Measurements from ENCODE around the gene KCNMB1. TPM values are rescaled to one million over a fixed set of nuclear protein-coding genes. Genes with fewer than 3 reads are reported as not detected.

Gene KCNMB1
- total RNA-seq, 1 experiment from 2014 or later = 0.07 TPM

DNA sequence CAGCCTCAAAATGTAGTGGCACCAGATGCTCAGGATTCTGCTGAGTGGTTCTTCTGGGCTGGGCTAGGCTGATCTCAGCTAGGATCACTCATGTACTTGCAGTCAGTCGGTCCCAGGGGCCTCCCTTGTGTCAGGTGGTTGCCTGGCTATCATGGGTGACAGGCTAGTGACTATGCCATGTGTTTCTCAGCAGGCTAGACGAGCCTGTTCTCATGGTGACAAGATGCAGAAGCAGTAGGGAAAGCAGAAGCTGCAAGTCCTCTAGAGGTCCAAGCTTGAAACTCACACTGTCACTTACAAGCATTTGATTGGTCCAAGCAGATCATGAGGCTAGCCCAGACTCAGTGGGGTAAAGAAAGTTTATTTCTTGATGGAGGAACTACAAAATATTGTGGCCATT is 15.2 kb upstream of the KCNMB1 start:
- no peaks in the 10 kb centered on the region; the same call in 1 of the 2 replicates for H3K27me3 ChIP-seq (ENCODE audit: control insufficient read depth, insufficient read depth, low read length)
- DNase-seq = no peak
- H3K4me3 ChIP-seq (ENCODE audit: insufficient read depth, low read depth, low read length) = no peak overlapping the region
- H3K36me3 ChIP-seq (replicated peaks; ENCODE audit: control insufficient read depth, insufficient read depth, low read length) = no peaks in the 10 kb centered on the region

DNA sequence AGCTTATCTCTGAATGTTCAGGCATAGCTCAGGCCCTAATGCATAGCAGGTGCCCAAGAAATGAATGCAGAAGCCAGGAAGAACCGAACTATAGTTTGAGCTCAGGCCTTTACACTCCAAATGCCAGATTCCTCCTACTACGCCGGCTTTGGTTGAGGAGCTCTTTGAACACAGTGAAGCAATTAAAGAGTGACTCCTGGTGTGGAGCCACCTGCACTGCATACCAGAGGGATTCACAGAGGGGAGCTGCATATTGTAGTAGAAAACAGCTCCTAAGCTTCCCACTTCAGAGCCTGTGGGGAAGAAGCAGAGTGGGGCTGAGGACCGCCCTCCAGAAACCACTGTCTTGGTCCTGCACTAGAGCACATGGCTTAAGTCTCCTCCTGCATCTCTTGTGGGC is 14.5 kb upstream of the KCNMB1 start:
- Histone ChIP-seq H3K27me3 (ENCODE audit: control insufficient read depth, insufficient read depth, low read length) (no peaks in the 10 kb centered on the region), H3K4me3 (ENCODE audit: insufficient read depth, low read depth, low read length) (no peak overlapping the region), H3K36me3 (replicated peaks; ENCODE audit: control insufficient read depth, insufficient read depth, low read length) (no peaks in the 10 kb centered on the region)
- no peak for DNase-seq

DNA sequence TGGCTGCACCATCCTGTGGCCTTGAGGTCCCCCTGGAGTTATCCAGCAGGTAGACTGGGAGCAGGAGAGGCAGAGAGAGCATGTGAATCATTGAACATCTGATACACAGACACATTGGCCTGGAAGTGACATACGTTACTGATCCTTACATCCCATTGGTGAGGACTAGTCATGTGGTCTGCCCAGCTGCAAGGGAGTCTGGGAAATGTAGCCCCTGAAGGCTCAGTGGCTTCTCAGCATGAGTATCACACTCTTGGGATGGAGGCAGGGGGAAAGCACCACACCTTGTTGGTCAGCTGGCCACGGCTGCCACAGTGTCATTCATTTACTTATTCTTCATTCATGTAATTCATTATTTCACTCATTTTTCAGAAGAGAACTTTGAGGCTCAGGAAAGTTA is 13.3 kb upstream of the KCNMB1 start:
- Histone ChIP-seq H3K4me3 (ENCODE audit: insufficient read depth, low read depth, low read length) (no peak overlapping the region), H3K27me3 (ENCODE audit: control insufficient read depth, insufficient read depth, low read length) (no peaks in the 10 kb centered on the region), H3K36me3 (replicated peaks; ENCODE audit: control insufficient read depth, insufficient read depth, low read length) (no peaks in the 10 kb centered on the region)
- DNase-seq = no peak

DNA sequence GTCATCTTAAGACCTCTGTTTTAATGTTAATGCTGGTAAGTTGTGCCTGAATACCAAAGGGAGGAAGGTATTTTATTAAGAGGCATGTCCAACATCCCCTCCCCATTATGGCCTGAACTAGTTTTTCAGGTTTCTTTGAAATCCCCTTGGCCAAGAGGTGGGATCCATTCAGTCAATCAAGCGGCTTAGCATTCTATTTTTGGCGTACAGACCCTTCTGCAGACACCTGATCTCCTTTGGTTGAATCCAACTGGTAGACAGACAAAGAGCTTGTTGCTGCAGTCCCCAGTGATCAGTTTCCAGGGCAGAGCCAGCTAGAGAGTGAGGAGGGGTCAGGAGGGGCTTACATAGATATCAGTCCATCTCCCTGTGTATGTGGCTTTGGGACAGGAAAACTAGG is 7.9 kb upstream of the KCNMB1 start:
- H3K36me3 ChIP-seq (replicated peaks; ENCODE audit: control insufficient read depth, insufficient read depth, low read length) = no peaks in the 10 kb centered on the region
- no peak for DNase-seq
- H3K27me3 ChIP-seq (ENCODE audit: control insufficient read depth, insufficient read depth, low read length) = no peaks in the 10 kb centered on the region
- H3K4me3 ChIP-seq (ENCODE audit: insufficient read depth, low read depth, low read length) = no peak overlapping the region

GRCh38 chr5:170393958-170394357 is 4.8 kb upstream of the KCNMB1 start:
- Histone ChIP-seq H3K27me3 (ENCODE audit: control insufficient read depth, insufficient read depth, low read length) (no peaks in the 10 kb centered on the region), H3K4me3 (ENCODE audit: insufficient read depth, low read depth, low read length) (no peak overlapping the region), H3K36me3 (replicated peaks; ENCODE audit: control insufficient read depth, insufficient read depth, low read length) (no peaks in the 10 kb centered on the region)
- no peak for DNase-seq

DNA sequence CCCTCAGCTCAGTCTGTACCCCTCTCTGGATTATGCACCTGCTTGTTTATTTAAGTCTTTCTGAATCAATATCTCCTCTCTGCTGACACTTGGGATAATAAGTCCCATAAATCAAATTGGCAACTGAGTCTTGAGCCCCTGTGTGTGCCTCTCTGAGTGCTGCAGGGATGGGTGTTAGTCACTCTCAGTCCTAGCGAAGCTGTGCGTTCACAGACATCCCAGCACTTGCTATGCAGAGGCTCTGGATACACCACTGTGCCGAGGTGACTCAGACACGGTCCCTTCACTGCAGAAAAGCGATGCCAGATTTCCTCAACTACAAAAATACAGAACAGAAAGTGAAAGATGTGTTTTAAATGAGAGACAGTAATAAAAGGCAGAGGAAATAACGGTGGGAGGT is 4.1 kb upstream of the KCNMB1 start:
- H3K36me3 ChIP-seq (replicated peaks; ENCODE audit: control insufficient read depth, insufficient read depth, low read length) = no peaks in the 10 kb centered on the region
- no peaks in the 10 kb centered on the region for H3K27me3 ChIP-seq (ENCODE audit: control insufficient read depth, insufficient read depth, low read length)
- DNase-seq = no peak
- no peak overlapping the region for H3K4me3 ChIP-seq (ENCODE audit: insufficient read depth, low read depth, low read length)

GRCh38 chr5:170390472-170390871 is 1.3 kb upstream of the KCNMB1 start:
- no peak for DNase-seq
- H3K27me3 ChIP-seq (ENCODE audit: control insufficient read depth, insufficient read depth, low read length) = no peaks in the 10 kb centered on the region
- no peak overlapping the region for H3K4me3 ChIP-seq (ENCODE audit: insufficient read depth, low read depth, low read length)
- no peaks in the 10 kb centered on the region for H3K36me3 ChIP-seq (replicated peaks; ENCODE audit: control insufficient read depth, insufficient read depth, low read length)

GRCh38 chr5:170389550-170389892 is 354 bp upstream of the KCNMB1 start:
- no peak for DNase-seq
- no peak overlapping the region for H3K4me3 ChIP-seq (ENCODE audit: insufficient read depth, low read depth, low read length)
- no peaks in the 10 kb centered on the region for H3K27me3 ChIP-seq (ENCODE audit: control insufficient read depth, insufficient read depth, low read length)
- no peaks in the 10 kb centered on the region for H3K36me3 ChIP-seq (replicated peaks; ENCODE audit: control insufficient read depth, insufficient read depth, low read length)

- no peak for DNase-seq
- H3K36me3 ChIP-seq (replicated peaks; ENCODE audit: control insufficient read depth, insufficient read depth, low read length) = no peaks in the 10 kb centered on the region
- no peak overlapping the region for H3K4me3 ChIP-seq (ENCODE audit: insufficient read depth, low read depth, low read length)
- H3K27me3 ChIP-seq (ENCODE audit: control insufficient read depth, insufficient read depth, low read length) = no peaks in the 10 kb centered on the region
Observed at GRCh38 chr5:170387775-170388639, 1.2 kb downstream of the KCNMB1 start.

DNA sequence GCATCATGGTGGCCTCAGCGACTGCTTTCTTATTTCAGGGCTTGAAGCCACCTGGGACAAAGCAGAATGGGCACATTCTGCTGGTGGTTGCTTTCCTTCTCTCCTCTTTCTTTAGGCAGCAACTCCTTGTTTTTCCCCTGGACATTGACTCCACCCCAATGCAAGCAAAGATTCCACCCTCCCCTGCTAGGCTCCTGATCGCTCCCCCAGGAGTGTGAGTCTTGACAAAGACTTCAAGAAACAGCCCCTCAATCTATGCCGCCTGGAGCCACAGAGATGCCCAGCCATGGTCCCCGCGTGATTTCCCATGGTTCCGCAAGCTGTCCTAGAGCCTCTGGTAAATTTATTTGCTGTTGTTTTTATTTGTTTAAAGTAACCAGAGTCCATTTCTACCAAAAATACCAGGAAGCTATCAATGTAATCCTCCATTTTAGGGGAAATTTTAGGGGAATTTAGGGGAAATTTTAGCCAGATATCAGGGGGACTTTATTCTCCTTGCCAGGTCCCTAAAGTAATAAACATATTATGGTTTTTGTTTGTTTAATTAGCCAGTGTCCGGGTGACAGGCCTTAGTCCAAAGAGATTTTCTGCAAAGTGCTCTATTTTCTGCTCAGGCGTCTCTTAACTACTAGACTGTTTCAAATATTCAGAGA is 2.3 kb downstream of the KCNMB1 start:
- DNase-seq = peak; percentile 52
- no peaks in the 10 kb centered on the region for H3K36me3 ChIP-seq (replicated peaks; ENCODE audit: control insufficient read depth, insufficient read depth, low read length)
- H3K27me3 ChIP-seq (ENCODE audit: control insufficient read depth, insufficient read depth, low read length) = no peaks in the 10 kb centered on the region
- H3K4me3 ChIP-seq (ENCODE audit: insufficient read depth, low read depth, low read length) = no peak overlapping the region

DNA sequence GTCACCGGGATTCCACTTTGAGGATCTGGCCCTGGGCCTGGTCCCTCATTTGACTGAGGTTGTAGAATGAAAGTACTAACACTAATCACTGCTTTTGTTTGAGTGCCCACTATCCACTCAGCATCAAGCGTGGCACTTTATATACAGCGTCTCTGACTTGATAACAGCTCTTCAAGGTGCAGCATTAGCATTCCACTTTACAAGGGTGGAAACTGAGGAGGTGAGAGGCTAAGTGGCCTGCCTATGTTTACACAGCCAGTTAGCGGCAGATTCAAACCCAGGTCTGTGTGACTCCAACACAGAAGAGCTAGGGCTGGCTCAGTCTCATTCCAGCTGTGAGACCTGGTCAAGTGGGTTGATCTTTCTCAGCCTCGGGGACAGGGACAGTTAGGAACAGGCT is 5.9 kb downstream of the KCNMB1 start:
- DNase-seq = no peak
- no peaks in the 10 kb centered on the region for H3K27me3 ChIP-seq (ENCODE audit: control insufficient read depth, insufficient read depth, low read length)
- no peak overlapping the region for H3K4me3 ChIP-seq (ENCODE audit: insufficient read depth, low read depth, low read length)
- no peaks in the 10 kb centered on the region for H3K36me3 ChIP-seq (replicated peaks; ENCODE audit: control insufficient read depth, insufficient read depth, low read length)

DNA sequence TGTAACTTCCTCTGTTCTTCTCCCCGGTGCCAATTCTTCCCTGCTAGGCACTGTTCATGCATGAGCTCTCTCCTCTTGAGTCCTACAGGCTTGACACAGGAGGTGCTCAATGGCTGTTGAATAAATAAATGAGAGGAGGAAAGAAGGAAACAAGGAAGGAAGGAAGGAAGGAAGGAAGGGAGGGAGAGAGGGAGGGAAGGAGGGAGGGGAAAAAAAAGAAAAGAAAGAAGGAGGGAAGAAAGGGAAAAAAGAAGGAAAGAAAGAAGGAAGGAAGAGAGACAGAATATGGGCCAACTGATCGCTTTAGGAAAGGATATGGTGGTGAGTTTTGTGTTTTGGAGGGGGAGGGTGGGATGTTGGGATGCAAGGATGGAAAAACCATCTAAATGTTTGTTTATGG is 6.4 kb downstream of the KCNMB1 start:
- DNase-seq = peak; percentile 32
- H3K4me3 ChIP-seq (ENCODE audit: insufficient read depth, low read depth, low read length) = no peak overlapping the region
- H3K27me3 ChIP-seq (ENCODE audit: control insufficient read depth, insufficient read depth, low read length) = no peaks in the 10 kb centered on the region
- H3K36me3 ChIP-seq (replicated peaks; ENCODE audit: control insufficient read depth, insufficient read depth, low read length) = no peaks in the 10 kb centered on the region

GRCh38 chr5:170380361-170380951 is 8.7 kb downstream of the KCNMB1 start:
- DNase-seq = no peak
- Histone ChIP-seq H3K4me3 (ENCODE audit: insufficient read depth, low read depth, low read length) (no peak overlapping the region), H3K27me3 (ENCODE audit: control insufficient read depth, insufficient read depth, low read length) (no peaks in the 10 kb centered on the region), H3K36me3 (replicated peaks; ENCODE audit: control insufficient read depth, insufficient read depth, low read length) (no peaks in the 10 kb centered on the region)

DNA sequence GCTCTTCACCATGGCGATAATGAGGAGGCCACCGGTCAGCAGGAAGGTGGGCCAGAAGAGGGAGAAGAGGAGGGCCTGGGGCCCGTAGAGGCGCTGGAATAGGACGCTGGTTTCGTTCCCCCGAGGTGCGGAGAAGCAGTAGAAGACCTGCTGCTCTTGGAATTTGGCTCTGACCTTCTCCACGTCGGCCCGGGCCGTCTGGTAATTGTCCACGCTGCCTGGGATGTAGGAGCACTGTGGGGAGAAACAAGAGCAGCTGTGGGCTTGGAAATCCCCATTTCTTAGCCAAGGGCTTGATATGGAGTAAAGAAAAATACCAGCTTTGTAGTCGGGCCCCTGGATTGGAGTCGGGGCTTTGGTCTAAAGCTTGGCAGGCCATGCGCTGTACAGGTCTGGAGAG is 10.4 kb downstream of the KCNMB1 start:
- no peak for DNase-seq
- Histone ChIP-seq H3K4me3 (ENCODE audit: insufficient read depth, low read depth, low read length) (no peak overlapping the region), H3K27me3 (ENCODE audit: control insufficient read depth, insufficient read depth, low read length) (no peaks in the 10 kb centered on the region), H3K36me3 (replicated peaks; ENCODE audit: control insufficient read depth, insufficient read depth, low read length) (no peaks in the 10 kb centered on the region)

DNA sequence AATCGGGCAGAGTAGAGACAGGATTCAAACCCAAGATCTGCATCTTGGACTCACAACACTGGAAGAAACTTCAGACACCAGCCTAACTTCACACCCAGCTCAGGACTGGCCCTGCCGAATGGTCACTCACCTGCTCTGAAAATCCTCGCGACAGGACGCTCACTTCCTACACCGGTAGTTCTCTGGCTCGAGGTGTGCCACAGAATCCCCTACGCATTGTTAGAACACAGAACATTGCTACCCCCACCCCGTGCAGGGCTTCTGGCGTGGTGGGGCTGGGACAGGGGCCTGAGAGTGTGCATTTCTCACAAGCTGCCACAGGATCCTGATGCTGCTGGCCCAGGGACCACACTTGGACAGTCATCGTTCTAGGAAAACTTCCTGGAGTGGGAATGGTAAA is 12.1 kb downstream of the KCNMB1 start:
- Histone ChIP-seq H3K27me3 (ENCODE audit: control insufficient read depth, insufficient read depth, low read length) (no peaks in the 10 kb centered on the region; the same call in 1 of the 2 replicates), H3K4me3 (ENCODE audit: insufficient read depth, low read depth, low read length) (no peak overlapping the region), H3K36me3 (replicated peaks; ENCODE audit: control insufficient read depth, insufficient read depth, low read length) (no peaks in the 10 kb centered on the region)
- no peak for DNase-seq
